IPS-NIHi11 (cell line): ENCODE measurements around the gene RPL10A.
"Not testable (repeated sequence)": the region's sequence is repeated elsewhere in the genome, so short reads cannot be mapped to it uniquely, and the experiment has no call there.

Source experiments
- DNase-seq: peaks from one replicate; pipeline ENCODE4 v3.0.0; 2012; ENCODE audit warnings: mixed read lengths, low spot score

Gene RPL10A

GRCh38 chr6:35468181-35468979 is at the start of gene RPL10A:
TSS of gene RPL10A (plus strand) at chr6:35468401. CDS start at chr6:35468435, 34 bp downstream.
- DNase-seq: peak; percentile 94

DNA sequence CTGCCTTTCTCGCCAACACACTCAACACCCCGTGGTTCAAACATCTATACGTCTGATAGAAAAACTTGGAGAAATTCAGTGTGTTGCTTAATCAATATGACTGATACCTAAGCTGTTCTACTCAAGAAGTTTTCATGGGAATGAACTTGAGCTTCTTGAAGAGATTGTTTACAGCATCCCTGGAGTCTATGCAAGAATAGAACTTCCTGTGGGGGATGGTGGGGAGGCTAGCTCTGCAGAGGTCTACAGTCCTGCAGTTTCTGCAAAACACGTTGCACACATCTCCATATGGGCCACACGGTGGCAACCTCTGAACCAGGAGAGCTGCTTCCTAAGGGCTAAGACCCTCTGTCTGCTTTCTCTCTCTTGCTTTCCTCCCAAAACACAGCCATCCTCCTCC is 48.8 kb upstream of the RPL10A start:
- no peak for DNase-seq

GRCh38 chr6:35419961-35420360 is 48.2 kb upstream of the RPL10A start:
- DNase-seq: no peak

- no peak for DNase-seq
Measured at GRCh38 chr6:35425284-35425683, 42.9 kb upstream of the RPL10A start.

GRCh38 chr6:35426074-35426473 is 42.1 kb upstream of the RPL10A start:
- DNase-seq: no peak

GRCh38 chr6:35427435-35427834 is 40.8 kb upstream of the RPL10A start:
- DNase-seq: no peak

- DNase-seq: no peak
Measured at GRCh38 chr6:35427851-35428321, 40.3 kb upstream of the RPL10A start.

DNA sequence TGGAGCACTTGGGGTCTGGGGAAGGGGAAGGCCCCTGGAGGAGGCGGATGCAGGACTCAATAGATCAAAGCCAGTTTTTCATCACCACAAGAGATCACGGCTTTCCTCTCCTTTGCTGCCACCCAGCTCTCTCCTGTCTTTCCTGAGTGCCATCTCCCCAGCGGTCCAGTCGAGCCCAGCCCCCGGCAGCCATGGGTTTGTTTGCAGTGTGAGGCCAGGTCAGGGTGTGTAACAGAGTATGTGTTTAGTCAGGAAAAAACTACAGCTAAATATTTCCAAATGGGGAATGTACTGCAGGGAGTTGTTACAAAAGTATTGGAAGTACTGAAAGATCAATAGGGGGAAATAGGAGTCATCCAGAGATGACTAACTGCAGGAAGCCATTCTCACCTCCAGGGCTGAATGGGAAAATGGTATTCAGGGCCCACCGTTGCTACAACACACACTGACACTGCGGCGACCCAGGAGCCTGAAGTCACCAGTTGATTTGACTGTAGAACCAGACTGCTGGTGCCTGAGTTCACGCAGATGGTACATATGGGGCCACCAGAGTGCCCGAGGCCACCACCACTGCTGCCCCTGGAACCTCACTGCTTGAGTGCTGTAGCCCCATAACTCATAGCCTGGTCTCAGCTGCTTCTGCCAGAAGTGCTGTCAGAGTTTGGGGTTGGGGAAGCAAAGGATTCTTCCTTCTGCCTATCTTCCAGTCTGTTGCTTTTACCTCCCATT is 39.6 kb upstream of the RPL10A start:
- DNase-seq: no peak

DNA sequence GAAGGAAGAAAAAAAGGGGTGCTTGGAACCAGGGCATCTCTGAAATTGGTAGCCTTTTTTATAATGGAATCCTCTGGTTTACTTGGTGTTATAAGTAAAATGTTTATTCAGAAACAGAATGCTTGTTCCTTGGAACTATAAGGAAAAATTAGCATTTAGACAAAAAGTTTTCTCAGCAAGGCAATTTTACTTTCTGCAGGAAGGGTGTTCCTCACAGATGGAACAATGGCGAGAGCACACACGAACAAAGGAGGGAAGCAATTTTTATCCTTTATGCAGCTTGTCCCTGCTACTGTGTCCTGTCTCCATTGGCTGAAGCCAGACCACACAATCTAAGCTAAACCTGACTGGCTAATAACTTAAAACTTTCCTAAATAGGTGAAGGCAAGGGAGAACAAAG is 38.7 kb upstream of the RPL10A start:
- no peak for DNase-seq

GRCh38 chr6:35432291-35432690 is 35.9 kb upstream of the RPL10A start:
- DNase-seq: no peak

DNA sequence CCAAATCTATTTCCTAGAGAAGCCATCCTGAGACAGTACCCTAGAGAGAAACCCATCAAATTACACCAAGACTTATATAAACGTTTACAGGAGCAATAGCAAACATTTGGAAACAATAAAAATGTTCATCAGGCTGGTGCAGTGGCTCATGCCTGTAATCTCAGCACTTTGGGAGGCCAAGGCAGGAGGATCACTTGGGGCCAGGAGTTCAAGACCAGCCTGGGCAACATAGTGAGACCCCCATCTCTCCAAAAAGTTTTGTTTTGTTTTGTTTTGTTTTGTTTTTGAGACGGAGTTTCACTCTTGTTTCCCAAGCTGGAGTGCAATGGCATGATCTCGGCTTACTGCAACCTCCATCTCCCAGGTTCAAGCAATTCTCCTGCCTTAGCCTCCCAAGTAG is 35.5 kb upstream of the RPL10A start:
- not testable (repeated sequence) for DNase-seq

DNA sequence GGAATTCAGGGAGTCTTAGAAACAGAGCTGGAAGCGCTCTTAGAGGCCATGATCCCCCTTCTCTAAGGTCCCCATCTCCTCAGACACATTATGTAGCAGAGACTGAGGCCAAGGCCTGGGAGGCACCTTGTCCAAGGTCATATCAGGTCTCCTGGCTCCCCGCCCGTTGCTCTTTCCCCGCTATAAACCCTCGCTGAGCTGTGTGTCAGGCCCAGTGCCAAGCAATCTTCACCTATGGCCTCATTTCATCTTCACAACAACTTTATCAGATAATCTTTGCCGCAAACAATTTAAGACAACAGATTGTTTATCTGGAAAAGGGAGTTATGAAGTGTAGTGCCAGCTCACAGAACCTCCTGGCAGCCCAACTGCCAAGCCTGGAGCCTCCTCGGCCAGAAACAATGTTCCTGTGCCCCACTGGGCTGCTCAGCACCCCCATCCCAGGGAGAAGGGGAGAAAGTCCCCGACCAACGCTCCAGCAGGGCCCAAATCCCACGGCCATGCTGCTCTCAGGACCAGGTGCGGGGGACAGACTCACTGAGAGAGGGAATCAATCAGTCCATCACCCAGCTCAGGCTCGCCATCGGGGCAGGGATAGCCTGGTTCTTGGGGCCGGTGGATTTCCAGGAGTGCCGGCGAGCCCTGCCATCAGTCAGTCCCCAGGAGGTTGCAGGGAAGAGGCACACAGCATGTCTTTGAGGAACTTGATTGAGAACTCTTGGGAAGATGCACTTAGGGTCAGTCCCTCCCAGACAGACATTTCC is 32.9 kb upstream of the RPL10A start:
- DNase-seq: no peak

- DNase-seq: no peak
Measured at GRCh38 chr6:35436071-35436857, 31.9 kb upstream of the RPL10A start.

DNA sequence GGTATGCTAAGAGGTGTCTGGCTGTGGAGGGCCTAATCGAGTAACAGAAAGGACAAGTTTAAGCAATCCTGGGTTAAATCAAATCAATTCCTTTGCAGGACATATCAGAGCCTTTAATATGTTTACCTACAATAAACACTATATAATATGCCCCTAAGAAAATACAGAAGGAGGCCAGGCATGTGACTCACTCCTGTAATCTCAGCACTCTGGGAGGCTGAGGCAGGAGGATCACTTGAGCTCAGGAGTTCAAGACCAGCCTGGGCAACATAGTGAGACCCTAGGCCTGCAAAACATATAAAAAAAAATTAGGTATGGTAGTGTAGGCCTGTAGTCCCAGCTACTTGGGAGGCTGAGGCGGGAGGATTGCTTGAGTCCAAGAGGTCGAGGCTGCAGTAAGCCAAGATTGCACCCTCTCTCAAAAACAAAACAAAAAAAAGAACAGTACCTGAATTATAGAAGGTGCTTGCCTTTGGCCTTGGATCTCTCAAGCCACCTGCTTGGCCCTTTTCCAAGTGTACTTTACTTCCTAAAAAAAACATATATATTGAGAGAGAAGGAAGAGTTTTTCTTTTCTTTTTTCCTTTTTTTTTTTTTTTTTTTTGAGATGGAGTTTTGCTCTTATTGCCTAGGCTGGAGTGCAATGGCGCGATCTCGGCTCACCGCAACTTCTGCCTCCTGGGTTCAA is 29.7 kb upstream of the RPL10A start:
- DNase-seq: not testable (repeated sequence)

DNA sequence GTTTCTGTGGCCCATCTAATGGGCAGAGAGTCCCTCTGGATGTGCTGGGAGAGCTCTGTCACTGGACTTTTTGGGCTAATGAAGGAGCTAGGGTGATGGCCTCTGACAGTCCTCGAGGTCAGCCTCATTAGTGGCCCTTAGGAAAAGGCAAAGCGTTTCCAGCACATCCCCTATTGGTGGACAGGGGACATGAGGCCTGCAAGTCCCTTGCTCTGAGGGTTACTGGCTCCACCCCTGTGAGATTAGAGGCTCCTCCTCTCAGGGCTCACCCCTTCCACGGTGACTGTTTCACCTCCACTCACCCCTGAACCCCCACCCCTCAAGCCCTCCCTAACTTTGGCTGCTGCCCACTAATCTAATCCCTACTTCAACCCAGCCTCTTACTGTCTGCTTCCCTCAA is 28.9 kb upstream of the RPL10A start:
- peak; percentile 64 for DNase-seq

DNA sequence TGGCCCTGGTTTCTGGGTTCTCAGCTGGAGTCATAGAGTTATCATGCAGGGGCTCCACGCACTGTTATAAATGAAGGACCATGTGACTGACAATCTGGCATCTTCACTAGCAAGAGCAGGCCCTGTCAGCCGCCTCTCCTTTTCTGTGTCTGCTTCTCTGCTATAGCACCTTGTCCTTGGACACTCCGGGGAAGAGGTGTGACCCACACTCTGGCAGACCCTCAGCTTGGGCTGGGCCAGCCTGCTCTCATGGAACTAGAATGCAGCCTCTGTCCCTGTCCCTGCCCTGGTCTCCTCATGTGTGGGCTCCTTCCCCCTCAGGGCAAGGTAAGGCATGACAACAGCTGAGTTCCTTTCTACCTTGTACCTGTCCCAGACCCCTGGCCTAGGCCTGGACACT is 27.0 kb upstream of the RPL10A start:
- DNase-seq: no peak

GRCh38 chr6:35441642-35442041 is 26.6 kb upstream of the RPL10A start:
- no peak for DNase-seq

GRCh38 chr6:35442693-35443092 is 25.5 kb upstream of the RPL10A start:
- no peak for DNase-seq

DNA sequence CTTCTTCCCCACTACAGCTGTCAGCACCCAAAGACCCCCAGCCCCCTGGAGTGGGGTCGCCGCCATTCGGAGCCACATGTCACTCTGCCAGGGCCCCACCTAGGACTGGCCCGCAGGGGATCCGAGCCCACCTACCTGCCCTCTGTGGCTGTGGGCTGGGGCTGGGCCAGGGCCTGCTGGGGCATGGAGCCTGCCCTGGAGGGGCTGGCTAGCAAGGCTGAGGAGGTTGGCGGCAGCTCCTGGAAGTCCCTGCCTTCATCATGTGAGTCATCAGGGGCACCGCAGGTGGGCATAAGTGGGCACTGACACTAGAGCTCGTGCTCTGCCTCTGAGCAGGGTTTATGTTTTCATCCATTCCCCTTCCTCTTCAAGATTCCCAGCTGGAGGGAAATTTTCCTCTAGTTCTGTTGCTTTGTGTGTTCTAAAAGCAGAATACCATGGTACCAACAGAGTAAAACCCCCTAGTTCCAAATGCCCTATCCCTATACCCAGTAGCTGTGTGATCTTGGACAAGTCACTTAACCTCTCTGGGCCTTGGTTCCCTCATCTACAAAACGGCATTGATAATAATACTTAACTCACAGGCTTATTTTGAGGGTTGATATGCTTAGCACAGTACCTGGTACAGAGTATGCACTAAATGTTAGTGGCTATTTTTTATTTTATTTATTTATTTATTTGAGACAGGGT is 24.7 kb upstream of the RPL10A start:
- DNase-seq: no peak

DNA sequence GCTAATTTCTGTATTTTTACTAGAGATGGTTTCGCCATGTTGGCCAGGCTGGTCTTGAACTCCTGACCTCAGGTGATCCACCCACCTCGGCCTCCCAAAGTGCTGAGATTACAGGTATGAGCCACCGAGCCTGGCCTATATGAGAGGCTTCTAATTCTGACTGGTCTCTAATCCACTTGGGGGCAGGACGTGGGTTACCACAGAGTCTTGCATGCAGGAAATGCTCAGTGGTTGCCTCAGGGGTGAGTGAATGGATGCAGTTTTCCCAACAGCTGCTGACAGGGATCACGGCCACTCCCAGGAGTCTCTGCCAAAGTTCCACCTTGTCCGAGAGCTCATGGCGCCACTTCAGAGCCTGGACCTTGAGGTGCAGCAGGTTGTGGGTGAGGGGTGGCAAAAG is 22.5 kb upstream of the RPL10A start:
- DNase-seq: no peak

GRCh38 chr6:35448191-35448590 is 20.0 kb upstream of the RPL10A start:
- no peak for DNase-seq
